Colon (tissue), 2 donors: Measurements from ENCODE around the gene ROM1.
A peak's percentile ranks its signal among the peaks of the same experiment; 100 is the strongest.

Experiments used
- FAIRE-seq: peaks from 2 replicates; lab custom pipeline; 2012; peaks lifted over from hg19 to GRCh38; lab: Jason Lieb, UNC
- donor health status: control.
- donor health status: control.

The ROM1 gene

GRCh38 chr11:62588966-62589637 is 24.0 kb upstream of the ROM1 start:
- FAIRE-seq: no peak

DNA sequence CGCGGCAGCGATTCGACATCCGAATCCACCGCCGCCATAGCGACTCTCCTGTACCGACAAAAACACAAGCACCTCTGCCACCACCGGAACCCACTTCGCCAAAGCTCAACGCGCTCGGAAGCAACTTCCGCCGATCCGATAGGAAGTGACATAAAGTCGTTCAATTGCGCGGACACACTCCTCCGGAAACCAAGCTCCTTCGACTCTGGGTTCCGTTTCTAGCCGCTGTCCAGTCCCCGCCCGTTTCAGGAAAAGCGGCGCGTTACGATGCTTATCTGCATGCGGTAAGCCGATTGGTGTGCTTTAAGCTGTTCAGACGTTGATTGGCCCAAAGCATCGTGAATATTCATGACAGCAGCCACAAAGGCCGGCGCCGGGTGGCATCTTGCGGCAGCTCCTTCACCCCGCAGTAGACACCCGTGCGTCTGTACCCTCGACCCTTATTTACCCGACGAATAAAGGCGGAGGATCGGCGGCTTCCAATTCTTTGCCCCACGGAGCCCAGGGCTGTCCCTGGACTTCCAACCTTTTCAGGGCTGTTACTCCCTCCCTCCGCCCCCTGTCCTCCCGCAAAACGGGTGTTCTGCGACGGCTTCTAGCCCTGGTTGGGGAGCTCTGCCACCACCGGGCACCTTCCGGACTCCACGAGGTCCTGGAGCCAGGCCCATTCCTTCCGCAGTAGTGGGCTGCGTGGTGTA is 21.5 kb upstream of the ROM1 start, which contains the start of gene TUT1:
Gene TUT1, minus strand, starts transcription at position 76 of the 698 bp plus-strand sequence. Its CDS starts 38 bp downstream, at position 38.
- no peak for FAIRE-seq

DNA sequence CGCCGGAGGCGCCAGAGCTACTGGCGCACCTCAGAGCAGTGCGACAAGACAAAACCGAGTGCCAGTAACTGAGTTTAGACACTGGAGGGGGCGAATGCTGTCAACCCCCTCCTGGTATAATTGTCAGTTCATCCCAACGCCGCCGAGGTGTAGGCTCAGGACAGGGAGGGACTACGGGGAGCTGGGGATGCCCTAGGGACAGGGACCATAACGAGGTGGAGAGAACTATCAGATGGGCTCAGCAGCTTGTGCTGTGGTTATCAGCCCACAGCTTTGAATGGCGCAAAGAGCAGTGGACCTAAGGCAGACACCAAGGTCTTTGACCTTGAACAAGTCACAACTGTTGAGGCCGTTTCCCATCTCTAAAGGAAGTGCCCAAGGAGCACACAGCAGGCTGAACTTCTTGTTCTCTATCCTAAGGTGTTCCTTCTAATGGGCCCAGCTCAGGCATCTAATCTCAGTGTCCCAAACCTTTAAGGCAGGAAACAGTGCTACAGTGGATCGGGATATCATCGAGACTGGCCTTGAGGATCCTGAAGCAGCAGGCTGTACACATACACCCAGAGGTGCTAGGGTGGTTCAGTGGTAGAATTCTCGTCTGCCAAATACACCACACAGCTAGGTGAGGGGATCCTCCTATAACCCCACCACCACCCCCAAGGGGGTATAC is 20.8 kb upstream of the ROM1 start:
- FAIRE-seq: no peak

DNA sequence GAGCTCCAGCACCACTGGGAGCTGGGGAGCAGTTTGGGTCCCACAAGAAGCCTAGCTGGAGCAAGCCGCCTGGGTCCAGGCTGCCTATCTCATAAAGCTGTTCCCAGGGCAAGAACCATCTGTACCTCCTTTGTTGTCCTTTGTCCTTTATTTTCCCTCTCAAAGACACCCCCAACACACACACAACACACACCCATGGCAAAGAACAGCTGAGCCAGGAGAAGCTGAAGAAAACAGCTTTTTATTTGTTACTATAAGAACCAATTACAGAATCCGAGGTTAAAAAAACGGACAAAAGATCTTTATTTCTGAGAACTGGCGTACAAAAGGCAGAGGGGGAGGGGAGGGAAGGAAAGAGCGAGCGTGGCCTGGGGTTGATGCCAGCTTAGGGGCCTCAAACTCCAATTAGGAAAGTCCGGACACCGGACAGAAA is 20.1 kb upstream of the ROM1 start:
- FAIRE-seq: no peak

DNA sequence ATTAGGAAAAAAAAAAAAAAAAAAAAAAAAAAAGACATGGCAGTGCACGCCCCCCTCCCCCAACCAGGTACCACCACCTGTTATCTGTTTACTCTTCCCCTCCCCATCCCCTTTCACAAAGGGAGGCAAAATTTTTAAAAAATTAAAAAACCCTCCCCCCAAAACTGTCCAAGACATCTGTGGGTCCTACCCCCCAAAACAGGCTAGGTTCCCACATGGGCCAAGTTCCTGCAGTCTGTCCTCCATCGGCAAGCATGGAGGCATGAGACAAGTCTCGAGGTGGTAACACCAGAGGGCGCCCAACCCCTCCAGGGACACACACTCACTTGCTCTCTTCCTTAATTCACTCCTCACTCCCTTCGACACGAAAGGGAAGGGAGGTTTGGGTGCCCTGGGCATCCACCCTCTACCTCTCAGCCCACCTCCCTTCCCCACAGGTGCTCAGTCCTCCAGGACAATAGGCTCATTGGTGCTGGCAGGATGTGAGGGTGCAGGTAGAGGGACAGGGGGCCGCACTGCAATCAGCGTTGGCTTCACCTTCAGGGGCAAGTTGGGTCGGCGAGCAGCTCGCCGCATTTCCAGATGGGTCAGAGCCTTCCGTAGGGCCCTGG is 19.5 kb upstream of the ROM1 start:
- no peak for FAIRE-seq

GRCh38 chr11:62595124-62595523 is 17.9 kb upstream of the ROM1 start:
- no peak for FAIRE-seq

DNA sequence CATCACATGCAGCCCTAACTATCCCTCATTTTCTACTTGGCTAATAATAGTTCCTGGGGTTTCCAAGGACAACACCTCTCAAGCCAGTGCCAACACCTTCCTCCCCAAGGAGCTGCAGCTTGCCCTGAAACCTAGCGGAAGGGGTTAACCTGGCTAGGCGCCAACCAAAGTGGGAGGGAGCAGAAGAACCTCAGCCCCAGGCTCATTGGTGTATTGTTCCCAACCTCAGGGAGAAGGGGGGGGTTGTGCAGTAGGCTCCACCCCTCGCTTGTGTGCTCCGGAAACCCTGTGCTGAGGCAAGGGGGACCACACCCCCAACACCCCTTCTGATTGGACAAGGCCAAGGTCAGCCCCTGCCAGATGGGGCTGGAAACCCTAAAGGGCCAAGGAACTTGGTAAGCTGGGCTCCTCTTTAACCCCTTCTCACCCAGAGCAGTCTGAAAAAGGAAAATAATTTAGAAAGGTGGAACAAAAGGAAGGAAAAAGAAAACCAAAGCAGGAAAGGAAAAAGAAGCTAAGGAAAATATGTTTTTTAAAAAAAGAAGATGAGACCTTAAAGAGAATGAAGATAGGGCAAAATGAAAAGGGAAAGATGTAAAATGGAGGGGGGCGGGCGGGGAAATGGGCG is 13.9 kb upstream of the ROM1 start:
- FAIRE-seq: no peak

DNA sequence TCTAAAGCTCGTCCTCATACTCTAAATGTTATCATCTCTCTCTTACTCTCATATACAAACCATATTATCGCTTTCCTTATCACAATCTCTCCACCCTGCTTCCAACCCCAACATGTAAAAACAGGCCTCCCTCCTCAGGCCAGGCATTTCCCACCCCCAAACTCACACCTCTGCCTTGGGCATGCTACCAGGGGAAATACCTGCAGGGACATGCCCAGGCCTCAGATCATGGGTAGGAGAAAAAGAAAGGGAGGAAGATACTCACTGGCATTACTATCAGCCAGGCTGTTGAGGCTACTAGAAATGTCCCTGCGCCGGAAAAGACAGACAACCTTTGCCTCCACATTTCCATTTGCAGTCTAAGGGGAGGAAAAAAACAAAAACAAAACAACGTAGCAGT is 13.2 kb upstream of the ROM1 start:
- no peak for FAIRE-seq

DNA sequence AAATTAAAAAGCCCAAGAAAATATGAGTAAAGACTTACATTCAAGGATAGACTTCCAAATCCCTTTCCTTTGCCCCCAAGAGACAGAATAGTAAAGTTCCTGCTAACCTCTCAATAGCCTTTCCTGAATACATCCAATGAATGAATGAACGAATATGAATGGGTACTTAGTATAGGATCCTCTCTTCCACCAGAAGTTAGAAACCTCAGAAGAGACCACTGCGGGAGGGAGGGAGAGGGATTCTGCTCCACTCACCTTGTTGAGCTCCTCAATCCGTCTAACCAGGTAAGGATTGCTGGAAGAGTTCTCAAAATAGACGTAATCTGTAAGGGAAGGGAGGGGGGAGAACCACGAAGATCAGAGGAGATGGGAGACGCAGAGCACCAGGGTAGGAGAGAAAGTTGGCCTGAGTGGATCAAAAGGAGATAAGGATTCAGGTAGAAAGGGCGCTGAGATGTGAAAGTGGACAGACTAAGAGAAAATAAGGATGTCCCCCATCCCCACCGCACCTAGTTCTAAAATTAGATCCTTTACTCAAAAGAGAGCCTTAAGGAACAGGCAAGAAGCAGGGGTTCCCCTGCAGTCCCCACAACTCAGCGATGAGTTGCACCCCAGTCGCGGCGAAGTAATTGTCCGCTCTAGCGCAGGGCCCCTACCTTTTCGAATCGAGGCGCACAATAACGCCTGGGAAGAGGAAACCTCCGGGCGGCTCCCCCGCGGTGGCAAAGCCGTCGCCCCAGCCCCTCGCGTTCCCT is 12.5 kb upstream of the ROM1 start:
- no peak for FAIRE-seq

DNA sequence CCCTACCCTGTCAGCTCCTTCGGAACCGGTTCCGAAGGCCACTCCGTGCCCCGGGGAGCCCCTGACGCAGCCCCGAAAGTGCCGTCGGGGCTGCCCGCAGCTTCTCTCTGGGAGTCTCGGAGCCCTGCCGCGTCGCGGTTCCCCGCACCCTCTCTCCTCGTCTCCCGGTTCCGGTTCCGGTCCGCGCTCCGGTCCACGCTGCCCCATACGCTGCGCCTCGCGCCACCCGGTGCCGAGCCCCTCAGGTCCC is 12.0 kb upstream of the ROM1 start:
- no peak for FAIRE-seq

- FAIRE-seq: peak; percentile 62
Observed at GRCh38 chr11:62601372-62602140, 11.5 kb upstream of the ROM1 start, which contains the start of gene MTA2. TSS of gene MTA2 (minus strand) at chr11:62601865. CDS start at chr11:62601450, 415 bp downstream.

GRCh38 chr11:62602141-62603071 is 10.7 kb upstream of the ROM1 start:
- no peak for FAIRE-seq

- no peak for FAIRE-seq
Observed at GRCh38 chr11:62603072-62603408, 10.0 kb upstream of the ROM1 start.

DNA sequence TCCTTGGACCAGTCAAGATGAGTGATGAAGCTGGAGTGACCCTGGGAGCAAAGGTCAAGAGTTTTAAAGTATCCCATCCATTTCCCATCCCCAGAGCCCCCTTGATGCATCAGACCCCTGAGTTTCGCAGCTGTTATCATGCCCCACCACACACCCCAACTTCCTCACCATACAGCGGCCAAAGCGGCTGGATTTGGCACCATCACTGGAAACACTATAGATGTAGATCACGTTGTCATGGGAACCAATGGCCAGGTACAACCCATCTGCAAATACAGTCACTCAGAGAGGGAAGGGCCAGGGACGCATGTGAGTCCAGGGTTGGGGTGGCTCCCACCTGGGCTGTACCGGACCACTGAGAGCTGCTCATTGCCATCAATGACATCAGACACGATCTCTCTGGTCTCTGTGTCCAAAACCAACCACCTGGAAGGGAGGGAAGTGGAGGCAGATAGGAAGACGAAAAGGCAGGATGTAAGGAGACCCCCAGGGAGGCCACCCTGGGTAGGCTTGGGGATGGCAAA is 9.2 kb upstream of the ROM1 start:
- FAIRE-seq: no peak

GRCh38 chr11:62604460-62605120 is 8.5 kb upstream of the ROM1 start:
- FAIRE-seq: no peak

- no peak for FAIRE-seq
Observed at GRCh38 chr11:62605467-62605866, 7.6 kb upstream of the ROM1 start.

DNA sequence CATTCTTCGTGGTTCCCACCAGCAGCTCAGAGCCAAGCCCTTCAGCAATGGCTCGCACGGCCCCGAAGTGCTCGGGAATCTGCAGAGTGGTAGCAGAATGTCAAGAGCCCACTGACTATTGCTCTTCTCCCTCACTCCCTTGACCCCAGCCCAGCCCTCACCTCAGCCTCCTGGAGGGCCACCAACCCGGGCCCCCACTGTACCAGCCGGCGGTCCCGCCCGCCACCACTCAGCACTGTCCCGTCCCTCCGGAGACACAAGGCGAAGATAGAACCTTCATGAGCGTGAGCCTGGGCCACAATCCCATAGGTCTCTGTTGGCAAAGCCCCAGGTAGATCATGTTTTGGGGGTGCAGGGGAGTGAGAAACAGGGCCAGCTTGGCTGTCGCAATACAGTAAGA is 7.2 kb upstream of the ROM1 start:
- FAIRE-seq: no peak

DNA sequence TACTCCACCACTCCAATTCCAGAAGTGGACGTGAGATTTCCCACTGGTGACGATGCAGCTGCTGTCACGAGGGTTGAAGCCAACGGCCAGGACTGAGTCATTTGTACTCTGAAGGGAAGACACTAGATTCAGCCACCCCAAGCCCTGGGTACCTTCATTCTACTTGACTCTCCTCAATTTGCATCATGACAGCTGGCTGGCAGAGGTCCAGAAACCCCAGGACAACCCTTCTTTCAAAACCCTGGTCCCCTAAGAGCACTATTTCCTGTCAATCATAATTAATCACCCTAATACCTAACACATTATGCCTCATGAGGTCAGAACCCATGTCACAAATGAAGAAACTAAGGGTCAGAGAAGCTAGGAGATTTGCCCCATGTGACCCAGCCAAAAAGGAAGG is 5.3 kb upstream of the ROM1 start:
- no peak for FAIRE-seq

DNA sequence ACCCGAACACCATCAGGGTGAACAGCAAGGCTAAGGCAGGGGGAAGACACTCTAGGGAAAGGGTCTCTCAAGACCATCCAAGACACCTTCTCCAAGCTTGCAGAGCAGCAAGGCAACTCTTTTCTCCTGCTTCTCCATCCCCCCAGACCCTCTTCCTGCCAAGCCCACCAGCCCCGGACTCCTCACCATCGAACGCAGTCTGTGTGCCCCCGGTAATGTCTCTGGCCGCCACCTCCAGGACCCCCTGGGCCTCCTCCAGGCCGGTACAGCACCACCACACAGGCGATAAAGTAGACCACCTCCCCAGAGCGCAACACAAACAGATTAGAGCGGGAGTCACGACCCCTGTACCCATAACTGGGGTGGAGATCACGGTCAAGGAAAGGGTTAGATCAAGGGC is 4.3 kb upstream of the ROM1 start:
- no peak for FAIRE-seq
